GM19351 (cell line): ENCODE measurements around the gene CD79B.

Source experiments
- ATAC-seq: cut with Tn5 transposase; IDR thresholded peaks from one replicate; pipeline ENCODE4 v1.9.1; 2021; ENCODE audit warnings: mild to moderate bottlenecking, moderate library complexity; ENCODE audit not compliant: unreplicated experiment

CD79B gene

DNA sequence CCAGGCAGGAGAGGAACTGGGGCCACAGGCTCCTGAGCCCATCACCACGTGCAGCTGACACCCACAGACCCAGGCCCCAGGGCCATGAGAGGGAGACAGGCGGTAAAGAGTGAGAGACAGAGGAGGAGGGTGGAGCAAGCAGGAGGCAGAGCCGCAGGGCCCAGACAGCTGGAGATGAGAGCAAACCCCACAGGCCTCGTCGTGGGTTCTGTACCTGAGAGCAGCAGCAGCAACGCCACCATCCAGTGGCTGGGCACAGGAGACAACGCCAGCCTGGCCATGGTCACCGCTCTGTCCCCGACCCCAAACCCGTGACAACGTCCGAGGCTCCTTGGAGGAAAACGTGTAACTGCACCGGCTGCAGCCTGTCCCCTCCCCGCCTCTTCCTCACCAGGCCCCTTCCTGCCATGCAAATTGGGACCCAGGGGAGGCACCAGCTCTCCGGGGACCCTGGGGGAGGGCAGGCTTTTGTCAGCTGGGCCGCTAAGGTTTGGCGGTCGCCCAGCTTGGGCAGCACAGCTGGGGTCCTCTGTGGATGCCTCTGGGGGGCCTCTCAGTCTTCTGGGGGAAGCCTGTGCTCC, at the start of gene CD79B:
Gene CD79B, minus strand, starts transcription at position 351 of the 581 bp plus-strand sequence. Its CDS starts 70 bp downstream, at position 281.
- peak; percentile 82 for ATAC-seq

DNA sequence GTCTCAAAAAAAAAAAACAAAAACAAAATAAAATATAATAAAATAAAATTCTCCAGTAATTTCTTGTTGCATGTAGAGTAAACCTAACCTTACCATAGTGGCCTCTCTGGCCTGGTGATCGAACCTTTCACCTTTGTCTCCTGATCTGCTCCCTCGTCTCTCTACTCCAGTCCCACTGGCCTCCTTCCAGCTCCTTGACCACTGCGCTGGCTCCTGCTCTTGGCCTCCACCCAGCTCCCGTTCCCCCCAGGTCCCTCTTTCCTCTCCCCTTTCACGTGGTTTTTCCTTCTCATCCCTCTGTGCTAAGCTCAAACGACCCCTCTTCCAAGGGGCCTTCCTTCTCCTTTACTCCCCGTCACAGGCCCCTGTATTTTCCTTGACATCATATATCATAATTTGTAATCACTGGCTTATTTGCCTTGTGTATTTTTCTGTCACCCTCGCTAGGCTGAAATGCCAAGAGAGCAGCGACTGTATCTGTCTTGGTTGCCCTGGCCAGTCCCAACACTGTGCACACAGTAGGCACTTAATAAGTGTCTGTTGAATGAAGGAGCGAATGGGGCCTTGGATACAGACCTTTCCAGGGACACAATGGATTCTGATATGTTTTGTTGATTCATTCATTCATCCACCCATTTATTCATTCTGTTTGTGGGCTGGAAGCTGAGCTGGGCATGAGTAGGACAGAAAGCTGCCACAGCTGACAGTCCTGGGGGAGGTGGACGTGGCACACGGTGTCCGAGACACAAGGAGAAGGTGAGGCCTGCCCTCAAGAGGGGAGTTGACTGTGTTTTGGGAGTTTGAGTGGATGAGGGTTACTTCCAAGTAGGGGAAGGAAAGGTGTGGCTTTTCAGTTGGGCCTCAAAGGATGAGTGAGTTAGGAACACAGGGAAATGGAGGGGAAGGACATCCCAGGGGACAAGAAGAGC, 46.4 kb upstream of the CD79B start:
- ATAC-seq: no peak

DNA sequence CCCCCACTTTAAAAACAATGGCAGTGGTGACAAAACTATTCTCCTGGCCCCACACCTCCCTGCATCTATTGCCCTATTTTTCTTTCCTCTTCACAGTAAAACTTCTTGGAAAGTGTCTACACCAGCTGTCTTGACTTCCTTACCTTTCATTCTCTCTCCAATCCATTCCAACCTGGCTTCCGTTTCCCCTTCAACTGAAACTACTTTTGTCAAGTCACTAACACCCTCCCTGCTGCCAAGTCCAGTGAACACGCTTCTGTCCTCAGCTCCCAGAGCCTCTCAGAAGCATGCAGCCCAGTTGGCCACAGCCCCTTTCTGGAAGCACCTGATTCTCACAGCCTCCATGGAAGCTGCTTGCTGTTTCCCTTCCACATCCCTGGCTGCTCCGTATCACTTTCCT, 44.6 kb upstream of the CD79B start:
- ATAC-seq: no peak

GRCh38 chr17:63975541-63976092, 43.5 kb upstream of the CD79B start:
- ATAC-seq: no peak

DNA sequence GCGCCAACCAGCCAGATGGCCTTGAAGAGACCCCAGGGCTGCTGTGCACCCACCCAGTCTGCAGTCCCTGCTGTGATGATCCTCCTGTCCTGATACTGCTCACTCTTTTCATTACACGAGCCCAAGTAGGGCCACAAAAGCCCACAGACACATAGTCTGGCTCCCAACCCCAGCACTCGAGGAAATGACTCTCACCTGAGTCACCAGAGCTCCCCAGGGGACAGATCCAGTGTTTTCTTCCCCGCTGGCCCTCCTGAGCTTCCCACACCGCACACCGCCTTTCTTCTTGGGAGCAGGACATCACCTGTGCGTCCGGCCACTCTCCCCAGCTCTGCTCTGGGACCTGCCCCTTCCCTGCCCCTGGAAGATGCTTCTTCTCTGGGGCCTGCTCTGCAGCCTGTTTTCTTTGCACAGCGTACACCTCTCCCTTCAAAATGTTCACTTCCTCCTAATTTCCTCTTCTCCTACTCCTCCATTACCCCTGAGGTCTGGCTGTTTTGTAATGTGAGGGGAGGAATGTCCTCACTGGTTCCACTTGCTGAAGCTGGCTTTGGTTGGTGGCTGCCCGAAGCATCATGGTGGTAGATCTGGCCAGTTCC, 42.6 kb upstream of the CD79B start:
- ATAC-seq: no peak

- ATAC-seq: no peak
Measured at GRCh38 chr17:63973930-63974593, 41.9 kb upstream of the CD79B start.

- no peak for ATAC-seq
Measured at GRCh38 chr17:63973247-63973646, 41.1 kb upstream of the CD79B start.

GRCh38 chr17:63972796-63973195, 40.7 kb upstream of the CD79B start, which contains the start of gene SCN4A:
TSS of gene SCN4A (minus strand) at chr17:63972918. CDS start at chr17:63972841, 77 bp downstream.
- no peak for ATAC-seq

- ATAC-seq: no peak
Measured at GRCh38 chr17:63969278-63969677, 37.1 kb upstream of the CD79B start.

DNA sequence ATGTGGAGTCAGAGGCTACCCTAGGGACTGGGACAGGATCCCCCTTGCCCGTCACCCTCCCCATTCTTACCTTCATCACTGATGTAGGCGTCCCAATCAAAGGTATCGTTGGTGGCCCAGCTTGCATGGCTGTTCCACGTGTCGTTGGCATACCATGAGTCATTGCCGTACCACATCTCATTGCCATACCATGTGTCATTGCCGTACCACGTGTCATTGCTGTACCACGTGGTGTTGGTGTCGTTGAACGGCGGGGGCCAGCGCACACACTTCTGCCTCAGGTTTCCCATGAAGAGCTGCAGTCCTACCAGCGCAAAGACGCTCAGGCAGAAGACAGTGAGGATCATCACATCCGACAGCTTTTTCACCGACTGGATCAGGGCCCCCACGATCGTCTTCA, 35.8 kb upstream of the CD79B start:
- no peak for ATAC-seq

- ATAC-seq: peak; percentile 65
Measured at GRCh38 chr17:63966646-63967264, 34.6 kb upstream of the CD79B start.

- no peak for ATAC-seq
Measured at GRCh38 chr17:63963123-63963522, 31.0 kb upstream of the CD79B start.

- no peak for ATAC-seq
Measured at GRCh38 chr17:63962298-63962744, 30.2 kb upstream of the CD79B start.

GRCh38 chr17:63961355-63962212, 29.5 kb upstream of the CD79B start:
- no peak for ATAC-seq

DNA sequence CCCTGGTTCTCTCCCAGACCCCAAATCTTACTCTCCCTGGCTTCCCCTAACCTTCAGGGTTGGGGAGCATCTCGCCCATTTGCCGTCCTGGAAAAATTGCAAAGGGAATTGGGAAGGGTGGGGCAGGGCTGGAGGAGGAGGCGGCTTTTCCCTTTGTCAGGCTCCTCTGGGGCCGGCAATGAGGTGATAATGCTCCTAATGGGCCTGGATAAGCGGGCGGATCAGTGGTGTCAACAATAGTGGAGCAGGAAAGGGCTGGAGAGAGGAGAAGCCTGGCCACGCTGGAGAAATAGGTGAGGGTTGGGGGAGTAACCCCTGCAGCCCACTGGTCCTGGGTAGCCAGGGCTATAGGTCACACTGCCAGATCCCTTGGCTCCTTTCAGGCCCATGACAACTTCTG, 28.3 kb upstream of the CD79B start:
- no peak for ATAC-seq

GRCh38 chr17:63960006-63960405, 27.9 kb upstream of the CD79B start:
- ATAC-seq: no peak

DNA sequence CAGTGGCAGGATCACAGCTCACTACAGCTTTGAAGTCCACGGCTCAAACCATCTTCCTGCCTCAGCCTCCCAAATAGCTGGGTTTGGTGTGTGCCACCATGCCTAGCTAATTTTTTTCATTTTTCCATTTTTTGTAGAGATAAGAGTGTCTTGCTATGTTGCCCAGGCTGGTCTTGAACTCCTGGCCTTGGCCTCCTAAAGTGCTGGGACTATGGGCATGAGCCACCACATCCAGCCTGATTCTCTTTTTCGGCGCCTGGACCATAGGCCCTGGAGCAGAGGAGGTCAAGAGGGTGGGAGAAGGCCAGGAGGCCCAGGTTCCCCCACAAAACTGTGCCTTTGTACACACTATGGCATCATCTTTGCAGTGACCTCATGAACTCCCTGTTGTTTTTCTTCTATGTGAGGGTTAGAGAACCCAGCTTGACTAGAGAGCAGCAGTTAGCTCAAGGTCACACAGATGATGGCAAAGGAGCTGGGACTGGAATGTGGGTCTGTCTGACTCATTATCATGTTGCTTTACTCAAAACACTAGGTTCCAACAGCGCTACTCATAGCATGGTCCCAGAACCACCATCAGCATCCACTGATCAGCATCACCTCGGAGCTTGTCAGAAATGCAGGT, 24.3 kb upstream of the CD79B start:
- ATAC-seq: no peak

GRCh38 chr17:63955791-63956190, 23.7 kb upstream of the CD79B start:
- ATAC-seq: no peak

GRCh38 chr17:63955232-63955631, 23.1 kb upstream of the CD79B start:
- no peak for ATAC-seq
